ENCODE data around the gene LRP1B. TPM values are rescaled to one million over a fixed set of nuclear protein-coding genes. Genes with fewer than 3 reads are reported as not detected.

LRP1B gene
- total RNA-seq, 1 donor from 2014 or later = 0.02 TPM

DNA sequence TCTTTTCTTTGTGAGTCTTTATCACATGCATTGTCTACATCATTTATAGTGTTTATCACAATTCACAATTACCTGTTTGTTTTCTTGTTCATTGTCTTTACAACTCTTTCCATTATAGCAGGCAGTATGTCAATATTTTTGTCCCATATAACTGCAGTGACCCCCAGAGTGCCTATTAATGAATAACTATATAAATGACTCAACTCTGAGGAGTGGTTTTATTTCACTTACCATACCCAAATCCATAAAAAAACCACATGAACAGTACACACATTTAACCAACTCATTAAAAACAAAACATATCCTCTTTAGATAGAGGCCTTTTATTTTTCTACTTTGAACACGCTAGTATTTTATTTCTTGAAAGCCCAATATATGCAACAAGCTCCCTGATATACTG lies 1931.5 kb downstream of the LRP1B start:
- ATAC-seq = no peak
- intact Hi-C loops (cut with micrococcal nuclease) = no loop called here
- DNase-seq = no peak

DNA sequence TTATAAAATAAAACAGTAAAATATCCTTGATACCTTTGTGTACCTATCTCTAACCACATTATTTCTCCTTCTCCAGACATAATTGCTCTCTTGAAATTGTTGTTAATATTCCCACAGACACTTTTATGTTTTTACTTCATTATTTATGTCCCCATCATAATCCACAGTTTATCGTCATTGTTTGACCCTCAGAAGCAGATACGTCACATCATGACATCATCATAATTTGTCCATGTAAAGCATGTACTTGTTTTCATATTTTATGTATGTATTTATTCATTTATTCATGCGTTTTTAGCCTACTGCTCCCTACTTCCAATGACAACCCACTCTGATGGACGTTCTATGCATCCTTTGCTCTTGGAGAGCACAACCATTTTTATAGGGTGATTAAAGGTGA lies 1943.7 kb downstream of the LRP1B start:
- DNase-seq = no peak
- no peak for ATAC-seq
- intact Hi-C loops (cut with micrococcal nuclease) = no loop called here

DNA sequence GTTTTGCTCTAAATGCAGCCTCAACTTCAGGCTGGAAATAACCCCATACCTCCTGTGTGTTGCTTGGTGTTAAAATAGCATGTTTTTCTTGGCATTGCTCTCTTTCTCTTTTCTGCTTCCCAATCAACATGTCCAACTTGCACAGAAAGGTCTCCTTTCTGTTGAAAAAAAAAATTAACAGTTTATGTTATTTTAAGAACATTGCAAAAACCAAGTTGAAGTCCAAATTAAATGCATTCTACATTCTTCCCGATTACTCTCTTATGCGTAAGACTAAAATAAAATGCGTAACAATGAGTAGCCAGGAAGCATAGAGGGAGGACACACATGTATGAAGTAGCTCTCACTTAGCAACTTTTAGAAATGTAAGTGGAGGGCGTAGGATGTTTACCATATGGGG lies 1944.5 kb downstream of the LRP1B start:
- ATAC-seq = peak; percentile 71
- intact Hi-C loops (cut with micrococcal nuclease) = no loop called here
- DNase-seq = no peak

DNA sequence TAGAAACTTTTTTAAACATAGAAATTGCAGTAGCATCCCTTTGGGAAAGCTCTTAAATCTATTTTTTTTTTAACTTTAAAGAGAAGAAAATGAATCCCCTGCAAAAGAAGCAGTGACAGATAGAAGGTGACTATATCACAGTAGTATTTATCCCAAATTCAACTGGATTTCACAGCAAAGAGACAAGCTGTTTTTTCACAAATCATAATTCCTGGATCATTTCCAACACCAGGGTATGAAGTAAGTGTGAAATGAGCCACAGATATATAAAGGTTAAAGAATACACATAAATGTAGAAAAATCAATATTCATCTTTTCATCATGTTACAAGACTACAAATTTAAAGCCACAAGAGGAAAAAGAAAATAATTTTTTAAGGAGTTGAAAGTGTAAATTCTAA lies 1945.7 kb downstream of the LRP1B start:
- ATAC-seq = no peak
- intact Hi-C loops (cut with micrococcal nuclease) = no loop called here
- no peak for DNase-seq

DNA sequence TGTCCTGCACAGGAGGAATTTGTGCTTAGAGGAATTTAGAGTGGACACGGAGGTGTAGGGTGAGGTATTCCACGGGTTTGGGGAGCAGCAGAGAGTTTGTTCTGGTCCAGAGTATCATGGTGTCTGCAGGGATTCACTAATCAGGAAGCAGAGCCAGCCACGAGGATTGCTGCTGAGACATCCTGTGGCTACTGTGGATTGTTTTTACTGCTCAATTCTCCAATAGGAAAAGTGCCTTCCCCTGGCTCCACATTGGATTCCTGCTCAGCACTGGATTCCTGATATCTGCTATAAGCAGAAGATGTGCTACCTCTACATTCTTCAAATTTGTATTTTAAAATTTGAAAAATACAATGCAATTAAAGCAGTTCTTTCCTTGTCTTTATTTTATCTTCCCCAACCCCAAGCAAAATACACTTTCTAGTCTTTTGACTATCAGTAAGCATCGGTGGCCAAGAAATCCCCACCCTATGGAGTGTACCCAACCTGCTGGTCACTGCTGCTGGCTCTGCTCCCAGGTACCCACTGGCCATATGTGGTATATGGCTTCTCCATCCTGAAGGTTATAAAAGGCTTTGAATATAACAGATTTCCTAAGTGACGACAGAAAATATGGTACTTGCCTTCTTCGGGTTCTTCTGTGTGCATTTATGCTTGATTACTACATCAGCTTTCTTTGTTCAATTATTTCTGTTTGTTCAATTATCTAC lies 1947.6 kb downstream of the LRP1B start:
- intact Hi-C loops (cut with micrococcal nuclease) = no loop called here
- DNase-seq (no peak), ATAC-seq (no peak)

Small RNA genes within 50 kb of the gene (microRNA-seq; reads per million reads assigned to microRNA genes)
- not detected for gene MIR7157 (ENCODE audit: borderline number of aligned reads)
